Measurements from ENCODE around the gene APOA4. TPM values are rescaled to one million over a fixed set of nuclear protein-coding genes. Genes with fewer than 3 reads are reported as not detected.

APOA4 gene
- total and polyA plus RNA-seq, 2 of the 13 experiments (the other 11 are each of a cell fraction or from before 2014, with no cell fraction given) = 3.8 to 7.2 TPM

DNA sequence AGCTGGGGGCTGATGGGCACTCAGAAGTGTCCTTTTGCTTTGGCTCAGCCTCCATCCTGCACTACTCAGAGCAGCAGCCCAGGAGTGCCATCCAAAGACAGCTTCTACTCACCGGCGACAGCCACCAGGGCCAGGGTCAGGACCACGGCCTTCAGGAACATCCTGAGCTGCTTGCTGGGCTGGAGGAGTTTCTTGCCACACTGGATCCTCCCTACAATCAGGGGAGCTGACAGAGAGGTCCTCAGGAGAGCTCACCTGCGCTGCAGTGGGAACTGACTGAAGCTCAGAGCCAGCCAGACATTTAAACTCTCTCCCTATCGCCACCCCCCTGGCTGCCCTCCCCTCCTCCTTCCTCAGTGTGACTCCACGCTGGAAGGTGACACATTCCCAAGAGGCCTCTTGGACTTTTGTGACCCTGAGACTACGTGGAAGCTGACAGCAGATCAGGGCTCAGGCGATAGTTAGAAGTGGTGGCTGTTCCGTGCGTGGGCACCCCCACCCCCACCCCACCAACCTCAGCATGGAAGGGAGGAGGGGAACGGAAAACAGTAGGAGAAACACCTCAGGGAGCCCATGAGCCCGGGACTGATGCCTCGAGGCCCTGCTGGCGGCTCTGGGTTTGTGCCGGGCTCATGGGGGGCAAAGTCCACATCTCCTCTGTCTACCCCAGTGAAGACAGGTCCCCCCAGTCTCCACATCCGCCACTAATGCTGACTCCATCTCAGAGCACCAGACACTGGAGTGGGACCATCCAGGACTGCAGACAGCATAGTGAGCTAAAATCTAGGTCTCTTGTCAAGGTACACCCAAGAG lies at the start of gene APOA4 (continued):
- TF ChIP-seq ZNF567 (CRISPR knock-in tag; IDR thresholded peaks at IDR 0.05; ENCODE audit: borderline replicate concordance) (0 out of 2 replicates have a peak, but pooled peaks have one; percentile 9), ZNF724P (CRISPR knock-in tag; IDR thresholded peaks at IDR 0.05; ENCODE audit: borderline replicate concordance) (peak; percentile 34; the same call in 1 of the 2 replicates), MIER2 (CRISPR knock-in tag; IDR thresholded peaks at IDR 0.05) (no peak), ZNF605 (CRISPR knock-in tag; IDR thresholded peaks at IDR 0.05) (no peak), ZNF563 (CRISPR knock-in tag; IDR thresholded peaks at IDR 0.05) (peak; percentile 38; the same call in 1 of the 2 replicates), GTF2F1 (IDR thresholded peaks at IDR 0.05; ENCODE audit: low read length) (no peak), HHEX (CRISPR knock-in tag; IDR thresholded peaks at IDR 0.05) (no peak), PLRG1 (conservative IDR thresholded peaks at IDR 0.05) (no peak), DR1 (CRISPR knock-in tag; IDR thresholded peaks at IDR 0.05) (no peak), KDM5A (IDR thresholded peaks at IDR 0.05; ENCODE audit: borderline replicate concordance, low read length) (no peak), HNRNPK (IDR thresholded peaks at IDR 0.05; ENCODE audit: low read depth, low read length, poor library complexity, severe bottlenecking) (no peak), SALL1 (CRISPR knock-in tag; IDR thresholded peaks at IDR 0.05) (peak; percentile 56; the same call in 1 of the 2 replicates), BRCA1 (CRISPR knock-in tag; IDR thresholded peaks at IDR 0.05) (no peak)
- TF ChIP-seq, protein P1, sequence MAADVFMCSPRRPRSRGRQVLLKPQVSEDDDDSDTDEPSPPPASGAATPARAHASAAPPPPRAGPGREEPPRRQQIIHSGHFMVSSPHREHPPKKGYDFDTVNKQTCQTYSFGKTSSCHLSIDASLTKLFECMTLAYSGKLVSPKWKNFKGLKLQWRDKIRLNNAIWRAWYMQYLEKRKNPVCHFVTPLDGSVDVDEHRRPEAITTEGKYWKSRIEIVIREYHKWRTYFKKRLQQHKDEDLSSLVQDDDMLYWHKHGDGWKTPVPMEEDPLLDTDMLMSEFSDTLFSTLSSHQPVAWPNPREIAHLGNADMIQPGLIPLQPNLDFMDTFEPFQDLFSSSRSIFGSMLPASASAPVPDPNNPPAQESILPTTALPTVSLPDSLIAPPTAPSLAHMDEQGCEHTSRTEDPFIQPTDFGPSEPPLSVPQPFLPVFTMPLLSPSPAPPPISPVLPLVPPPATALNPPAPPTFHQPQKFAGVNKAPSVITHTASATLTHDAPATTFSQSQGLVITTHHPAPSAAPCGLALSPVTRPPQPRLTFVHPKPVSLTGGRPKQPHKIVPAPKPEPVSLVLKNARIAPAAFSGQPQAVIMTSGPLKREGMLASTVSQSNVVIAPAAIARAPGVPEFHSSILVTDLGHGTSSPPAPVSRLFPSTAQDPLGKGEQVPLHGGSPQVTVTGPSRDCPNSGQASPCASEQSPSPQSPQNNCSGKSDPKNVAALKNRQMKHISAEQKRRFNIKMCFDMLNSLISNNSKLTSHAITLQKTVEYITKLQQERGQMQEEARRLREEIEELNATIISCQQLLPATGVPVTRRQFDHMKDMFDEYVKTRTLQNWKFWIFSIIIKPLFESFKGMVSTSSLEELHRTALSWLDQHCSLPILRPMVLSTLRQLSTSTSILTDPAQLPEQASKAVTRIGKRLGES (CRISPR knock-in tag; IDR thresholded peaks at IDR 0.05; ENCODE audit: borderline replicate concordance) = no peak
- TF ChIP-seq, protein P2, sequence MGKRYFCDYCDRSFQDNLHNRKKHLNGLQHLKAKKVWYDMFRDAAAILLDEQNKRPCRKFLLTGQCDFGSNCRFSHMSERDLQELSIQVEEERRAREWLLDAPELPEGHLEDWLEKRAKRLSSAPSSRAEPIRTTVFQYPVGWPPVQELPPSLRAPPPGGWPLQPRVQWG (CRISPR knock-in tag; IDR thresholded peaks at IDR 0.05; ENCODE audit: borderline replicate concordance, low read depth) = no peak
- TF ChIP-seq, protein P3, sequence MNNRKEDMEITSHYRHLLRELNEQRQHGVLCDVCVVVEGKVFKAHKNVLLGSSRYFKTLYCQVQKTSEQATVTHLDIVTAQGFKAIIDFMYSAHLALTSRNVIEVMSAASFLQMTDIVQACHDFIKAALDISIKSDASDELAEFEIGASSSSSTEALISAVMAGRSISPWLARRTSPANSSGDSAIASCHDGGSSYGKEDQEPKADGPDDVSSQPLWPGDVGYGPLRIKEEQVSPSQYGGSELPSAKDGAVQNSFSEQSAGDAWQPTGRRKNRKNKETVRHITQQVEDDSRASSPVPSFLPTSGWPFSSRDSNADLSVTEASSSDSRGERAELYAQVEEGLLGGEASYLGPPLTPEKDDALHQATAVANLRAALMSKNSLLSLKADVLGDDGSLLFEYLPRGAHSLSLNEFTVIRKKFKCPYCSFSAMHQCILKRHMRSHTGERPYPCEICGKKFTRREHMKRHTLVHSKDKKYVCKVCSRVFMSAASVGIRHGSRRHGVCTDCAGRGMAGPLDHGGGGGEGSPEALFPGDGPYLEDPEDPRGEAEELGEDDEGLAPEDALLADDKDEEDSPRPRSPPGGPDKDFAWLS (CRISPR knock-in tag; IDR thresholded peaks at IDR 0.05; ENCODE audit: borderline replicate concordance) = no peak
- TF ChIP-seq, protein P4, sequence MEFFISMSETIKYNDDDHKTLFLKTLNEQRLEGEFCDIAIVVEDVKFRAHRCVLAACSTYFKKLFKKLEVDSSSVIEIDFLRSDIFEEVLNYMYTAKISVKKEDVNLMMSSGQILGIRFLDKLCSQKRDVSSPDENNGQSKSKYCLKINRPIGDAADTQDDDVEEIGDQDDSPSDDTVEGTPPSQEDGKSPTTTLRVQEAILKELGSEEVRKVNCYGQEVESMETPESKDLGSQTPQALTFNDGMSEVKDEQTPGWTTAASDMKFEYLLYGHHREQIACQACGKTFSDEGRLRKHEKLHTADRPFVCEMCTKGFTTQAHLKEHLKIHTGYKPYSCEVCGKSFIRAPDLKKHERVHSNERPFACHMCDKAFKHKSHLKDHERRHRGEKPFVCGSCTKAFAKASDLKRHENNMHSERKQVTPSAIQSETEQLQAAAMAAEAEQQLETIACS (CRISPR knock-in tag; IDR thresholded peaks at IDR 0.05) = no peak
- TF ChIP-seq, protein P5, sequence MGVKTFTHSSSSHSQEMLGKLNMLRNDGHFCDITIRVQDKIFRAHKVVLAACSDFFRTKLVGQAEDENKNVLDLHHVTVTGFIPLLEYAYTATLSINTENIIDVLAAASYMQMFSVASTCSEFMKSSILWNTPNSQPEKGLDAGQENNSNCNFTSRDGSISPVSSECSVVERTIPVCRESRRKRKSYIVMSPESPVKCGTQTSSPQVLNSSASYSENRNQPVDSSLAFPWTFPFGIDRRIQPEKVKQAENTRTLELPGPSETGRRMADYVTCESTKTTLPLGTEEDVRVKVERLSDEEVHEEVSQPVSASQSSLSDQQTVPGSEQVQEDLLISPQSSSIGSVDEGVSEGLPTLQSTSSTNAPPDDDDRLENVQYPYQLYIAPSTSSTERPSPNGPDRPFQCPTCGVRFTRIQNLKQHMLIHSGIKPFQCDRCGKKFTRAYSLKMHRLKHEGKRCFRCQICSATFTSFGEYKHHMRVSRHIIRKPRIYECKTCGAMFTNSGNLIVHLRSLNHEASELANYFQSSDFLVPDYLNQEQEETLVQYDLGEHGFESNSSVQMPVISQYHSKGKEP (CRISPR knock-in tag; IDR thresholded peaks at IDR 0.05) = no peak

Data from HepG2 (cell line).